Stimulated activated CD8-positive, alpha-beta memory T cell treated with anti-CD3 and anti-CD28 coated beads, Interleukin-15, amount 100 ng/mL, for 1 hour (primary cell): Measurements from ENCODE around the gene MYT1.
"Not testable (repeated sequence)": the region's sequence is repeated elsewhere in the genome, so short reads cannot be mapped to it uniquely, and the experiment has no call there.

Source experiments
- DNase-seq: peaks from one replicate; pipeline ENCODE4 v3.0.0-alpha.2; 2020; ENCODE audit warnings: low read depth

Gene MYT1

GRCh38 chr20:64169091-64169560, 4.9 kb downstream of the MYT1 start:
- no peak for DNase-seq

DNA sequence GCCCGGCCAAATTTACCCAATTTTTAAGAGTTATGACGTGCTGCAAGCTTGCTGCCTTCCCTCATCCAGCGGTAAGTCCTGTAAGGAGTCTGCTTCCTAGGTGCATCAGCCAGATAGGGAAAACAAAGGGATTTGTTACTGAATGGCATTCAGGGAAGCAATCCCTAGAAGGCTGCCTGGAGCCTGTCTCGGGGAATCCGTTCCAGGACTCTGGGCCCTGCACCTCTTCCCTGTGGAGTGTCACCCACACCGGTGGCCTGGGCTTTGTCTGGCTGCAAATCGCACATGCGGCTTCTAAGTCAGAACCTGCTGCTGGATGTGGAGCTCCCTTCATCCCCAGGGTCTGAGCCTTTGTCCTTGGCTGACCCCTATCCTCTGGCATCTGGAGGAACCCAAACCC, 7.0 kb downstream of the MYT1 start:
- no peak for DNase-seq

GRCh38 chr20:64173116-64173515, 8.9 kb downstream of the MYT1 start:
- no peak for DNase-seq

DNA sequence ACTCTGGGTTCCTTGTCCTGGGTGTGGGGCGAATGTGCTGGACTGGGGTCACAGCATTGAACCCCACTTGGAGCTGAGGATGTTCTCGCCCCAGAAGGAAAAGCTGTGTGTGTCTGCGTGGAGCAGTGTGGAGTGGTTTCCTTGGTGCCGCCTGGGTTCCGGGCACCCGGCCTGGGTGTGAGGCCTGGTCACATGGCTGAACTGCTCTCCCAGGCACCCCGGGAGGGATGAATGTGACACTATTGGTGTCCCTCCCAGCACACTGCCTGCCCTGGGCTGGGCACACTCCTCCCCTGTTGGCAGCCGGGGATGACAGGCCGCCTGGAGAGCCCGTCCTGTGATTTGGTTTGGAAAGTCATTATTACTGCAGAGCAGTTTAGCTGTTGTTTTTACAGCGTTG, 12.3 kb downstream of the MYT1 start:
- no peak for DNase-seq

- DNase-seq: no peak
These were observed 12.7 kb downstream of the MYT1 start for GRCh38 chr20:64176971-64177370.

DNA sequence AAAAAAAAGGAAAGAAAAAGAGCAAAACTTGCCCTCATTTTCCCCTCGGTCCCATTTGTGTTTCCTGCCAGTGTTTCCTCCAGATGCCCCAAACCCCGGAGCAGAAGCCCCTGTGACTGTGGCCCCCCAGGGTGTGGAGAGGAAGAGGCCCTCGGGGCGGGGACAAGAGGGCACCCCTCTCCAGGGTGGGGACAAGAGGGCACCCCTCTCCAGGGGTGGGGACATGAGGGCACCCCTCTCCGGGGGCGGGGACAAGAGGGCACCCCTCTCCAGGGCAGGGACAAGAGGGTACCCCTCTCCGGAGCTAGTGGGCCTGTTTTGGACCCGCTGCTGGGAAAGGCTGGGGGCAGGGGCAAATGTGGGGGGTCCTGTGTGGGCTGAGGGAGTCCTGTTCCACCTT, 13.1 kb downstream of the MYT1 start:
- DNase-seq: no peak

GRCh38 chr20:64177787-64178186, 13.5 kb downstream of the MYT1 start:
- DNase-seq: no peak

- DNase-seq: not testable (repeated sequence)
These were observed 14.7 kb downstream of the MYT1 start for GRCh38 chr20:64178925-64179324.

DNA sequence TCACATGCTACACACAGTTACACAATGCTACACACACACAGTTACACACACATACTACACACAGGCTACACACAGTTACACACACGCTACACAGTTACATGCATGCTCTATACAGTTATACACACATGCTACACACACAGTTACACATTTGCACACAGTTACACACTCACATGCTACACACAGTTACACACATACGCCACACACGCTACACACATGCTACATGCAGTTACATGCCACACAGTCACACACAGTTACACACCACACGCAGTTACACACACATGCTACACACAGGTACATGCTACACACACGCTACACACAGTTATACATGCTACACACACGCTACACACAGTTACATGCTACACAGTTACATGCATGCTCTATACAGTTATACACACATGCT, 15.6 kb downstream of the MYT1 start:
- no peak for DNase-seq

- no peak for DNase-seq
These were observed 16.4 kb downstream of the MYT1 start for GRCh38 chr20:64180673-64181072.

DNA sequence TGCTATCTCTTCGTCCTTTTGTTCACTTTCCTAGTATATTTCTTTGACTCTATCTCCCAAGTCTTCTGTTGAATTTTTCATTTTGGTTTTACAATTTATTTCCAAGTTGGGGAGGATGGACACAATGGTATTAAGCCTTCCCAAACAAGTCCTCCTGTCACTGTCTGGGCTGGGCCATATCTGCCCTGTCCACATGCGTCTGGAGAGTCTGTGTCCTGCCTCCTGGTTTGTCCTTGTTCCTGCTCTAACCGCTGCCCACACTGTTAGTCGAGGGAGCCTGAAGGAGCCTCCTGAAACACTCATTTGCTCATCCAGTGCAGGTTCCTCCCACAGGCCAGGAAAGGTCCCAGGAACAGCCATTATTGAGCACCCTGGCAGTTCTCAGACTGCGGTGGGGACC, 17.1 kb downstream of the MYT1 start:
- DNase-seq: no peak

DNA sequence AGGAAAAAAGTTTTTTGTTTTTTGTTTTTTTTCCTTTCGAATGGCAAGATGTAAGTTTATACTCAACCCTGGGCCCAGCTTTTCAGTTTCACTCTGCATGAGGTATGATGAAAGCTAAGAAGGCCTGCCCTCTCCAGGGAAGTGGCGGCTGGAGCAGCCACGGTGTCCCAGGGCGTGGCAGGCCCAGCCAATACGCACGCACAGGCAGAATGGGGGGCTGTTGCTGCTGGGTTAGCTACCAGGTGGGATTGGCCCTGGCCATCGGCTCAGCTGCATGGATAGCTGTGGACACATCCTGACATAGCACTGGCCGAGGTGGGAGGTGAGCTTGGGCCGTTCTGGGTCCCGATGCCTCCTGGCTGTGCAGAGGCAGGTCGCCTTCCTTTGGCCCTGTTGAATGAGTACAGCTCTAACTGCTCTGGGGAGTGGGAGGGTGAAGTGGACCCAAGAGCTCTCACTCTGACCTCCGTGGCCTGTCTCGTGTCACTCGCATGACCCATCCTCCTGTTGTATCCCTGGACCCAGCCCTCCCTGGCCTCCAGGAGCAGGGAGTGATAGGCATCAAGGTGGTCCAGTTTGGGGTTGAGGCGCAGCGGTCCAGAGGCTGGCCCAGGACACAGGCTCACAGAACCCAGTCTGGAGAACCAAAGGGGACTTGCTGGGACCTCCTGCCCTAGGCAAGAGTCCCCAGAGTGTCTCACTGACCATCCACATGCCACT, 18.1 kb downstream of the MYT1 start:
- no peak for DNase-seq

DNA sequence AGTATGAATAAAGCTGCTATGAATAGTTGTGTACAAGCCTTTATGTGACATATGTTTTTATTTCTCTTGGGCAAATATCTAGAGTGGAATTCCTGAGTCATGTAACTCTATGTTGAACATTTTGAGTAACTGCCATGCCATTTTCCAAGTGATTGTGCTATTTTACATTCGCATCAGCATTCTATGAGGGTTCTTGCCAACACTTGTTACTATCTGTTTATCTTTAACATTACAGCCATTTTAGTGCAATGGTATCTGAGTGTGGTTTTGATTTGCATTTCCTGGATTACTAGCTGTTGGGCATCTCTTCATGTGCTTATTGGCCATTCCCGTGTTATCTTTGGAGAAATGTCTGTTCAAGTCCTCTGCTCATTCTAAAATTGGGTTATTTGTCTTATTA, 19.1 kb downstream of the MYT1 start:
- no peak for DNase-seq

DNA sequence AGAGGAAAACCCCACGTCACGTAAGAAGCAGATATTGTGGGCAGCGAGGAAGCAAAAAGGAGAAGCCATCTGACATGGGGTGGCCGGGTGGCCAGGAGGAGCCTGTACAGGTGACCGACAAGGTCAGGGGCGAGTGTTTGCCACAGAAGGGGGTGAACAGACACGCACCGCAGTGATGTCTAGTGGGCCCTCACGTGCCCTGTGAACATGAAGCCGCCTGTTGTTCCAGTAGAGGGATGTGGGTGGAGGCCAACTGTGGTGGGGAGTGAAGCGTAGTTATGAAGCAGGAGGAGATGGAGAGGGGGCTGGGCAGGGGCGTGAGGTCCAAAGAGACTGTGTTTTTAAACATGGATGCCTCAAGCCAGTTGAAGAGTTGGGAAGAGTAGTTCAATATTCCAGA, 20.5 kb downstream of the MYT1 start:
- DNase-seq: no peak

- no peak for DNase-seq
These were observed 21.1 kb downstream of the MYT1 start for GRCh38 chr20:64185276-64185900.

DNA sequence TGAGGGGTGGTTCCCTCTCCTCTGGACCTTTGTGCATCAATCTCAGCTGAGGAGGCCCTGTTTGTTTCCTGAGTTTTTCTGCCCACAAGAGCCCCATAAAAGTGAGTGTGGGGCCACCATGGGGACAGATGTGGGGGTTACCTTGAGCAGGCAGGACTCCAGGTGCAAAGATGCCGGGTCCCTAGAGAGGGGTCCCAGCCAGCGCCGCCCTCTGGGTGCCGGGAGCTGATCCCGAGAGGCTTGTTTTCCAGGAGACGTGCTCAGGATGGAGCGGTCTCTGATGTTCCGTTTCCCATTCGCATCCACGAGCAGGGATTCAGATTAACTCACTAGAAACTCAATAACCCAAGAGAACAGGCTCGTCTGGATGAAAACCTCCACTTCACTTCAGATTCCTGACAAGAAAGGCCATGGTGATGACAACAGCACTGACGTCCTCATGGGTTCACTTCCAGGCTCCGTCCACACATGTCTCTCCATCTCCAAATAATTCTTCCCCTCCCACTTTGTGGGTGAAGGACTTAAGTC, 21.9 kb downstream of the MYT1 start:
- DNase-seq: no peak

- DNase-seq: not testable (repeated sequence)
These were observed 23.0 kb downstream of the MYT1 start for GRCh38 chr20:64187213-64187612.

DNA sequence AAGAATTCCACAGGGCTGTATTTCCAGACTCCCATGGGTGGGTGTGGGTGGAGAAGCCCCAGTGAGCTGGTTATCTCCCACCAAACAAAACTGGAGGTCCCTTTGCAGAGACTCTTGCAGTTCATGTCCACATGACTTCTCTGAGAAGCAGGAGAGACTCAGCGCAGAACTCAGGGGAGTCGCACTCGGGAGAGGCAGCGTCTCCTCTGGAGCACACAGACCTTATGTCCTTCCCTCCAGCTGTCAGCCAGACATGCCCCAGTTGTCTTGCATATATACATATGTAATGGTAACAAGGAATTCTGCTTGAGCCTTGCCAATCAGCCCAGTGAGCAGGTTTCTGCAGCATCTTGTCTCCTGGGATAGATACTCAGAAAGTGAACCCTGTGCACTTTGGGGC, 23.8 kb downstream of the MYT1 start:
- no peak for DNase-seq

DNA sequence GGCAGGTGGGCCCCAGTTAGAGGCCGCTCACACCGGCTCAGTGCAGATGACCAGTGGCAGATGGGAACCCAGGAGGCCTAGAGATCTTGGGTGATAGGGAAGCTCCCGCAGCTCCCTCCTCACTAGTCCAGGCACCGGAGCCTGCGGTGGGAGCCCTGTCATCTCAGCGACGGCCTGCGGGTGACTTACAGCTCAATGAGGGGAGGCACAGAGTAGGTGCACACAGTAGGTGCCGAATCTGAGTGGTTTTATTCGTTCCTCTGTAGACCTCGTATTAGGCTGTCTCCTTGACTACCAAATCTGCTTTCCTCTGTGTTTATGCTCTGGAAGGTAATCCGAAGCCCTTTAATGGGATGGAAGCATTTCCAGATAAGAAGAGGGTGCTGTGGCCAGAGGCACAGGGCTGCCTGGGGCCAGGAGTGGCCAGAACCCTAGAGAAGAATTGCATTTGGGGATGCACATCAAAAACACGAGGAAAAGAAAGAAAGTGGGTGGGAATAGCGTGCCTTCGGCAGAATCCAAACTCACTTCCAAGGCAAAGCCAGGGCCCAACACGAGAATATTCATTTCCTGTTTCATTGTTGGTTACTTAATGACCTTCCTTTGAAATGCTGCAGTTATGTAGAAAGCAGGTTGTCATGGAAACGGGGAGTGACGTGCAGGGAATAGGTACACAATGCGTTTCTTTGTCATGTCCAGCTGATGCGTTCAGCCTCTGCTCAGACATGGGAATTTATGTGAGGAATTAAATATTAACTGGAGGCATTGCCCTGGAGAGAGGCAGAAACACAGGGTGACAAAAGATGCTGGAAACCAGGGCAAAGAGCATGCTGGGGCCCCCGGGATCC, 24.7 kb downstream of the MYT1 start:
- DNase-seq: no peak

DNA sequence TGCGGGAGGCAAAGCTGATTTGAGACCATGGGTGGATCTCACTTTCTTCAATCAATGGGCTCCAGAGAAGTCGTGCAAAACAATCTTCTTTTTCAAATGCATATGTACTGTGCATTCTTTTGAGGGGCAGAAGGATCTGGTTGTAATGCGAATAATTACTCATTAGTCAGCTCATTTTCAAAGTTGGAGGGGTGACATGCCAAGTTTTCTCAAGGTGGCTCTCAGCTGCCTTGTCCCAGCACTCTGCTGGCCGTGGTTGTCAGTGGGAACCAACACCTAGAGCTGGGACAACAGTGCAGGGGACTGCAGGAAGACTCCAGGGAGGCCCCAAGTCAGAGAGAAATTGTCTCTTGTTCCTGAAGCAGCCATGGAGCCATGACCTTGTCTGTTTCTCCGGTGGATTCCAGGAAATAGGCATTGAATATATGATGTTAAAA, 25.3 kb downstream of the MYT1 start:
- DNase-seq: no peak

- no peak for DNase-seq
These were observed 25.7 kb downstream of the MYT1 start for GRCh38 chr20:64189986-64190385.

DNA sequence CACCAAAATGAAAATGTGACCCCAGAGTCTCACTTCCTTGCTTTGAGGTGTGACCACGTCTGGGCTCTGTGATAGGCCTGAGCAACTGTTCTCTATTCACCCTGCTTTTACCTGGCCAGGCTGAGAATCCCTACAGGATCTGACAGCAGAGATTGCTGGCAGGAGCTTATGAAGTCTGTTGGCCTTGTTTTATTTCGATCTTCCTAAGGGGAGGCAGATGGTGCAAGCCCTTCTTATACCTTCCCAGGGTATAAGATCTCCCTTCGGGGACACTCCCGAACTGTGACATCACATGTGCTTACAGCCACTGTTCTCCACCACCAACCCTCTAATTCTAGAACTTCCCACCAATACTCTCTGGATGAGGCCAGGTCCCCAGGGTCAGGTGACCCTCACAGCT, 26.8 kb downstream of the MYT1 start:
- no peak for DNase-seq

DNA sequence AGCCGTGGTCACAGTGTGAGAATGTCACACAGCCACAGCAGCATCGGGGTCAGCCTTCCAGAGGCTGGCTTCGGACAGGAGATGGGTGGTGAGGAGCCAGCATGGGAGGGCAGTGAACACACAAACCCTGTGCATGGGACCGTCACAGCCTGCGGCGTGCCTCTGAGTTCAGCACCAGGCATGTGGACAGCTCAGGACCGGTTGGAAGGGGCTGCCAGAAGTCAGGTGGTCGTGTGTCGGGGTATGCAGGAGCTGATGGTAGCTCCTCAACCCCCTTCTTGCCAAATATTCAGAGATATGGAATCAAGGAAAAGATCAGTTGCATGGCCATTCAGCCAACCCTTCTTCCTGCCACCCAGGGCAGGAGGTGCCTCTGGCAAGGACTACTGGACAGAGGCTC, 28.2 kb downstream of the MYT1 start:
- DNase-seq: no peak
